Measurements from ENCODE around the gene DLK1. TPM values are rescaled to one million over a fixed set of nuclear protein-coding genes. Genes with fewer than 3 reads are reported as not detected.
A peak's percentile ranks its signal among the peaks of the same experiment; 100 is the strongest.

DLK1 gene
- total and polyA plus RNA-seq, 3 experiments from 2014 or later, result not detected

DNA sequence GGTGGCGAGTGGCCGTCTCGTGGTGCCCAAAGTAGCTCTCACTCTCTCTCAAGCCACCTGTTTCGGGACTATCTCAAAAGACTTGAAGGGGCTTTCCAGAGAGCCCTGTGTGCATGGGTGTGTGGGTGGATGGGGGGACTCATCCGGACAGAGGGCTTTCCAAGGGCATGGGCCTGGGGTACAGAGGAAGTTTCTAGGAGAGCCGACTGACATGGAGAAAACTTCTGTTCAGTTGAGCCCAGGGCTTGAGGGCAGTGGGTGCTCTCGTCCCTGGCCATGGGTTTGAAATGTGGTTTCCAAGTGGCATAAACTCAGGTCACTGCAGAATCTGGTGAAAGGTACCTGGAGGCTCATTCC is 51.8 kb downstream of the DLK1 start:
- Histone ChIP-seq H3K27me3 (ENCODE audit: insufficient read depth, low read length, poor library complexity, severe bottlenecking) (no peaks in the 10 kb centered on the region), H3K36me3 (ENCODE audit: insufficient read depth, low read length) (no peaks in the 10 kb centered on the region), H3K27ac (ENCODE audit: low read depth, low read length) (no peak overlapping the region), H3K4me1 (ENCODE audit: insufficient read depth, low read length) (no peaks in the 10 kb centered on the region), H3K4me3 (ENCODE audit: low read length) (no peak overlapping the region), H3K9me3 (ENCODE audit: low read length) (no peaks in the 10 kb centered on the region)
- CTCF ChIA-PET, result no interaction called here
- peaks cover 3 to 7% of the 10 kb centered on the region in 2 donors for H3K27me3 Mint-ChIP-seq
- POLR2A ChIA-PET, result no interaction called here
- H3K36me3 Mint-ChIP-seq, result no peaks in the 10 kb centered on the region
- no peak for DNase-seq
- H3K4me3 Mint-ChIP-seq, result no peak overlapping the region
- no peaks in the 10 kb centered on the region for H3K9me3 Mint-ChIP-seq
- H3K27ac Mint-ChIP-seq, result no peak overlapping the region
- no peaks in the 10 kb centered on the region for H3K4me1 Mint-ChIP-seq

GRCh38 chr14:100778951-100779690 is 52.4 kb downstream of the DLK1 start:
- POLR2A ChIA-PET, result no interaction called here
- H3K4me3 ChIP-seq (ENCODE audit: low read length), result no peak overlapping the region
- H3K27ac Mint-ChIP-seq, result no peak overlapping the region
- DNase-seq, result no peak
- H3K9me3 ChIP-seq (ENCODE audit: low read length), result no peaks in the 10 kb centered on the region
- H3K36me3 Mint-ChIP-seq, result no peaks in the 10 kb centered on the region
- H3K4me1 ChIP-seq (ENCODE audit: insufficient read depth, low read length), result no peaks in the 10 kb centered on the region
- no peaks in the 10 kb centered on the region for H3K27me3 ChIP-seq (ENCODE audit: insufficient read depth, low read length, poor library complexity, severe bottlenecking)
- H3K4me1 Mint-ChIP-seq, result no peaks in the 10 kb centered on the region
- H3K27ac ChIP-seq (ENCODE audit: low read depth, low read length), result no peak overlapping the region
- H3K36me3 ChIP-seq (ENCODE audit: insufficient read depth, low read length), result no peaks in the 10 kb centered on the region
- CTCF ChIA-PET, result no interaction called here
- no peaks in the 10 kb centered on the region for H3K9me3 Mint-ChIP-seq
- peaks cover under 1 to 7% of the 10 kb centered on the region in 2 donors for H3K27me3 Mint-ChIP-seq
- H3K4me3 Mint-ChIP-seq, result no peak overlapping the region

- POLR2A ChIA-PET, result no interaction called here
- Mint-ChIP-seq H3K4me1 (no peaks in the 10 kb centered on the region), H3K27me3 (peaks cover 0 to 7% of the 10 kb centered on the region in 2 donors), H3K4me3 (no peak overlapping the region), H3K36me3 (no peaks in the 10 kb centered on the region), H3K9me3 (no peaks in the 10 kb centered on the region), H3K27ac (no peak overlapping the region)
- CTCF ChIA-PET, result no interaction called here
- no peak for DNase-seq
- Histone ChIP-seq H3K27ac (ENCODE audit: low read depth, low read length) (no peak overlapping the region), H3K27me3 (ENCODE audit: insufficient read depth, low read length, poor library complexity, severe bottlenecking) (no peaks in the 10 kb centered on the region), H3K4me1 (ENCODE audit: insufficient read depth, low read length) (no peaks in the 10 kb centered on the region), H3K9me3 (ENCODE audit: low read length) (no peaks in the 10 kb centered on the region), H3K4me3 (ENCODE audit: low read length) (no peak overlapping the region), H3K36me3 (ENCODE audit: insufficient read depth, low read length) (no peaks in the 10 kb centered on the region)
These were observed 53.0 kb downstream of the DLK1 start for GRCh38 chr14:100779691-100780080.

DNA sequence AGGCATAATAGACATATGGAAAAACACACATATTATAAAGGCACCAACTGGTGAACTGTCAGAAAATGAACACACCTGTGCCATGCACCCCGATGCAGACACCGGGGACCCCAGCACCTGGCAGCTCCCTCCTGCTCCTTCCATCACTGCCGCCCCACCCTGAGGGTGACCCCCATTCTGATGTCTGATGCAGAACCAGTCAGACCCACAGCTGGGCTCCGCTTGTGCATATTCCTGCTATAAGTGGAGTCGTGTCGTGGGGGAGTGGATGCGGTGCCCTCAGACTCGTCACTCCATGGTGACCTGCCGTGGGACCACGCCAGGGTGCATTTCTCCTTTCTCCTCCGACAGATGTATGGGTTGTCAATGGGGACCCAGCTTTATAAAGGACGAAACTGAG is 53.6 kb downstream of the DLK1 start:
- H3K27me3 Mint-ChIP-seq, result peaks cover 2 to 7% of the 10 kb centered on the region in 2 donors
- H3K27ac Mint-ChIP-seq, result peak overlapping the region in 1 of 8 donors; percentile 89
- H3K36me3 ChIP-seq (ENCODE audit: insufficient read depth, low read length), result no peaks in the 10 kb centered on the region
- H3K9me3 Mint-ChIP-seq, result no peaks in the 10 kb centered on the region
- no peaks in the 10 kb centered on the region for H3K9me3 ChIP-seq (ENCODE audit: low read length)
- H3K4me1 Mint-ChIP-seq, result no peaks in the 10 kb centered on the region
- no peaks in the 10 kb centered on the region for H3K4me1 ChIP-seq (ENCODE audit: insufficient read depth, low read length)
- H3K27me3 ChIP-seq (ENCODE audit: insufficient read depth, low read length, poor library complexity, severe bottlenecking), result no peaks in the 10 kb centered on the region
- DNase-seq, result no peak
- no peak overlapping the region for H3K4me3 Mint-ChIP-seq
- H3K27ac ChIP-seq (ENCODE audit: low read depth, low read length), result no peak overlapping the region
- POLR2A ChIA-PET, result no interaction called here
- H3K4me3 ChIP-seq (ENCODE audit: low read length), result no peak overlapping the region
- H3K36me3 Mint-ChIP-seq, result no peaks in the 10 kb centered on the region
- CTCF ChIA-PET, result no interaction called here

- H3K4me1 ChIP-seq (ENCODE audit: insufficient read depth, low read length), result no peaks in the 10 kb centered on the region
- H3K27me3 Mint-ChIP-seq, result peaks cover 7% of the 10 kb centered on the region in 2 donors
- H3K36me3 ChIP-seq (ENCODE audit: insufficient read depth, low read length), result no peaks in the 10 kb centered on the region
- H3K4me3 Mint-ChIP-seq, result no peak overlapping the region
- no peak for DNase-seq
- H3K4me1 Mint-ChIP-seq, result no peaks in the 10 kb centered on the region
- no peaks in the 10 kb centered on the region for H3K27me3 ChIP-seq (ENCODE audit: insufficient read depth, low read length, poor library complexity, severe bottlenecking)
- no peak overlapping the region for H3K27ac ChIP-seq (ENCODE audit: low read depth, low read length)
- H3K4me3 ChIP-seq (ENCODE audit: low read length), result no peak overlapping the region
- no peaks in the 10 kb centered on the region for H3K36me3 Mint-ChIP-seq
- ChIA-PET POLR2A (no interaction called here), CTCF (no interaction called here)
- H3K9me3 Mint-ChIP-seq, result no peaks in the 10 kb centered on the region
- no peaks in the 10 kb centered on the region for H3K9me3 ChIP-seq (ENCODE audit: low read length)
- H3K27ac Mint-ChIP-seq, result peak overlapping the region in 1 of 8 donors; percentile 89
These were observed 54.1 kb downstream of the DLK1 start for GRCh38 chr14:100780646-100781355.

DNA sequence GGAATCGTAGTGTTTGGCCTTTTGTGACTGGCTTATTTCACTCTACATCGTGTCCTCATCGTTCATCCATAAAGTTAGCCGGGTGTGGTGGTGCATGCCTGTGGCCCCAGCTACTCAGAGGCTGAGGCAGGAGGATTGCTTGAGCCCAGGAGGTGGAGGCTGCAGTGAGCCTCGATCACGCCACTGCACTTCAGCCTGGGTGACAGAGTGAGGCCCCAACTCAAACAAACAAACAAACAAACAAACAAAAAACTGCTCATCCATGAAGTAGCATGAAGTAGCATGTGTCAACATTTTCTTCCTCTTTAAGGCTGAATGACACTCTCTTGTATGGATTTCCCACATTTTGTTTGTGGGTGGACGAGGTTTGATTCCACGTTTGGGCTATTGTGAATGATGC is 55.3 kb downstream of the DLK1 start:
- H3K4me3 Mint-ChIP-seq, result no peak overlapping the region
- H3K27me3 Mint-ChIP-seq, result peaks cover 7% of the 10 kb centered on the region in 2 donors
- ChIA-PET POLR2A (no interaction called here), CTCF (no interaction called here)
- H3K4me1 Mint-ChIP-seq, result no peaks in the 10 kb centered on the region
- H3K4me1 ChIP-seq (ENCODE audit: insufficient read depth, low read length), result no peaks in the 10 kb centered on the region
- H3K4me3 ChIP-seq (ENCODE audit: low read length), result no peak overlapping the region
- no peaks in the 10 kb centered on the region for H3K9me3 ChIP-seq (ENCODE audit: low read length)
- H3K9me3 Mint-ChIP-seq, result no peaks in the 10 kb centered on the region
- no peak for DNase-seq
- H3K36me3 ChIP-seq (ENCODE audit: insufficient read depth, low read length), result no peaks in the 10 kb centered on the region
- H3K36me3 Mint-ChIP-seq, result no peaks in the 10 kb centered on the region
- H3K27ac Mint-ChIP-seq, result no peak overlapping the region
- H3K27me3 ChIP-seq (ENCODE audit: insufficient read depth, low read length, poor library complexity, severe bottlenecking), result no peaks in the 10 kb centered on the region
- H3K27ac ChIP-seq (ENCODE audit: low read depth, low read length), result no peak overlapping the region

DNA sequence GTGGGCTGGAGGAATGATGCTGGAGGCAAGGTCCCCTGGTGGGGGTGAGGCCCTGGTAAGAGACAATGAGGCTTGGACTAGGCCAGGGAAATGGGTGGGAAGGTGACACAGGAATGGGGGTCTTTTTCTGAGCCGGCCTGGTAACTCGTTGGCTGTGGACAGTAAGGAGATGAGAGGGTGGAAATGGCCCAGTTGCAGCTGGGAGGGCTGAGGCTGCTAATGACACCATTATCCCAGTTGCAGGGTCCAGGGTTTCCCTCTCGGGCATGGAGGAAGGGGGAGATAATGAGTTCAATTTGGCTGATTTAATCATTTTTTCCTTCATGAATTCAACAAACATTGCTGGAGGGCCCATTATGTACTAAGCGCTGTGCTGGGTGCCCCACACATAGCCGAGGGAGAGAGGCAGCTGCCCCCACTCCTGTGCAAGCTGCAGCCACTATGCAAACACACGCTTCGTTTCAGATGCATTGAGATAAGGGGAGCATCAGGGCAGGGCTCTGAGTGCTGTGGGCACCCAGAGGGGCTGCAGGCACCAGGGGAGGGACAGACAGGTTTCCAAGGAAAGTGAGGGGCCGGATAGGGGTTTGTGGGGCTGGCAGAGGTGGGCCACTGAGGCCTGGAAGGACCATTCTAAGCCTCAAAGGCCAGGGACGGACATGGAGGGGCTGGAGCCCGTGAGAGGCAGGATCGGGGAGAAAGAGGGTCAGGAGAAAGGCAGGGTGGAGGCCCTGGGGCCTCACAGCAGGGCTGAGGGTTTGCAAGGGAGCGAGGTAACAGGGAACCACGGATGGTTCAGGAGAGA is 56.0 kb downstream of the DLK1 start:
- DNase-seq, result no peak

More for the DNA sequence above, 56.0 kb downstream of the DLK1 start:
- Histone ChIP-seq H3K36me3 (ENCODE audit: insufficient read depth, low read length) (no peaks in the 10 kb centered on the region), H3K4me3 (ENCODE audit: low read length) (no peak overlapping the region), H3K4me1 (ENCODE audit: insufficient read depth, low read length) (no peaks in the 10 kb centered on the region), H3K9me3 (ENCODE audit: low read length) (no peaks in the 10 kb centered on the region), H3K27ac (ENCODE audit: low read depth, low read length) (no peak overlapping the region), H3K27me3 (ENCODE audit: insufficient read depth, low read length, poor library complexity, severe bottlenecking) (no peaks in the 10 kb centered on the region)
- no peak overlapping the region for H3K27ac Mint-ChIP-seq
- CTCF ChIA-PET, result interaction anchor here (1.3 kb wide), 1 partner anchor 20 kb away, joined by 3 read pairs; no protein-coding TSS in a partner anchor
- no peak overlapping the region for H3K4me3 Mint-ChIP-seq
- no peaks in the 10 kb centered on the region for H3K9me3 Mint-ChIP-seq
- H3K27me3 Mint-ChIP-seq, result peaks cover 7% of the 10 kb centered on the region in 2 donors
- no peaks in the 10 kb centered on the region for H3K4me1 Mint-ChIP-seq
- no peaks in the 10 kb centered on the region for H3K36me3 Mint-ChIP-seq
- POLR2A ChIA-PET, result no interaction called here
